Activated CD4-positive, alpha-beta T cell treated with anti-CD3 and anti-CD28 coated beads for 24 hours (primary cell): ENCODE results near the gene ZNF12.

Experiments
- DNase-seq, 2 donors: peaks; one replicate each; pipeline ENCODE4 v3.0.0-alpha.2; 2020; ENCODE audit warnings: low read depth in 2 of 2

The ZNF12 gene

GRCh38 chr7:6647541-6647940, 59.2 kb downstream of the ZNF12 start:
- no peak for DNase-seq

- DNase-seq = no peak
Observed at GRCh38 chr7:6647080-6647479, 59.7 kb downstream of the ZNF12 start.

GRCh38 chr7:6646465-6646864, 60.3 kb downstream of the ZNF12 start:
- DNase-seq = no peak

DNA sequence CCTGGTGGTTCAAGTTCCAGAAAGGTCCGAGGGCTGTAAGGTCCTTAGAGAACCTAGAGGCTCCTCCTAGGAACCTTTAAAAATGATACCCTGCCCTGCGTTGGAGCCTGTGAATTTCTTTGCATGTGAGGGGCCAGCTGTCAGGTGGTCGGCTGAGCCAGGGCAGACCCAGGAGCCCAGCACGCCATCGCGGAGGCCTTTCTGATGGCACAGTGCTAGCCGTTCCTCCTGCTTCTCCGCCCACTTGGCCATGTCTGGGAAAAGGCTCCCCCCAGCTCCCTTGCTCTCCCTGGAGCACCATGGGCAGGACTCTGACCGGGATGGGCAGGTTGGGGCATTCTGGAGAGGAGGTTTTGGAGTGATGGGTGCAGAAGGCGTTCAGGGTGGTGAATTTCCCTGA, 62.0 kb downstream of the ZNF12 start:
- no peak for DNase-seq

- no peak for DNase-seq
Observed at GRCh38 chr7:6643915-6644625, 62.7 kb downstream of the ZNF12 start.

- no peak for DNase-seq
Observed at GRCh38 chr7:6642861-6643640, 63.7 kb downstream of the ZNF12 start.

- no peak for DNase-seq
Observed at GRCh38 chr7:6642239-6642839, 64.4 kb downstream of the ZNF12 start.

GRCh38 chr7:6641305-6642035, 65.3 kb downstream of the ZNF12 start:
- no peak for DNase-seq

DNA sequence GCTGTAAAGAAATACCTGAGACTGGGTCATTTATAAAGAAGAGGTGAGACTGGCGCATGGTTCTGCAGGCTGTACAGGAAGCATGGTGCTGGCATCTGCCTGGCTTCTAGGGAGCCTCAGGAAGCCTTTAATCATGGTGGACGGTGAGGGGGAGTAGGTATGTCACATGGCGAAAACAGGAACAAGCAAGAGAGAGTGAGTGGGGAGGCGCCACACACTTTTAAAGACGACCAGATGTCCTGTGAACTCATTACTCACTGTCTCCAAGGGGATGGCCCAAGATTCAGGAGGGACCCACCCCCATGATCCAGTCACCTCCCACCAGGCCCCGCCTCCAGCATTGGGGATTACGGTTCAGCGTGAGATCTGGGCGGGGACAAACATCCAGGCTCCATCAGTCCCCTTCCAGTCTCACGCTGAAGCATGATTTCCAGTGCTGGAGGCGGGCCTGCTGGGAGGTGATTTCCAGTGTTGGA, 66.5 kb downstream of the ZNF12 start:
- peak in 1 of 2 donors; percentile 31 for DNase-seq

DNA sequence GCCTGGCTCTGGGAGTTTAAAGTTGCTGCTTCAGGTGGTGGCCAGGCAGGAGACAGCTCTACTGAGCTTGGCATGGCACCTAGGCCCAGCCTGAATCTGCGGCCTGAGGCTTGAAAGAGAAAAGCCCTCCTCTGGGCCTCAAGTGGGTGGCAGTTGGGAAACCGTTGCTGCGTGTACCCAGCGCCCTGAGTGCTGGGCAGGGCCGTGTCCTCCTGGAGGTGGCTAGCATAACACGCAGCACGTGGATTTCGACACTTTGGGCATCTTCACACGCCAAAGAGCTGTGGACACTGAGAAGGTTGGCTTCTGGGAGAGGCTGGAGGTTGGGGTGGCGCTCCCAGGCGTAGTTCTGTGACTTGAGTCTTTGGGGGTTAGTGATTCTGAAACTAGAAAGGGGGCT, 67.1 kb downstream of the ZNF12 start:
- no peak for DNase-seq

- no peak for DNase-seq
Observed at GRCh38 chr7:6639032-6639431, 67.7 kb downstream of the ZNF12 start.
